Left lobe of liver (tissue), 2 donors: ENCODE data around the gene SYNDIG1. TPM values are rescaled to one million over a fixed set of nuclear protein-coding genes. Genes with fewer than 3 reads are reported as not detected.

ENCODE experiments used
- ATAC-seq: fragments of 200-7000 bp; cut with Tn5 transposase; one replicate; pipeline ENCODE4 v1.9.1; 2020; ENCODE audit warnings: mild to moderate bottlenecking, moderate library complexity
- DNase-seq: peaks from one replicate; pipeline ENCODE4 v3.0.0-alpha.2; 2020; ENCODE audit warnings: low spot score
- total RNA-seq: library from RNA; stranded (reverse); gene quantifications from one replicate; pipeline ENCODE4 v1.2.1, GENCODE V29; 2021
- donor health status: DM: no; HTN: no; CAD: no; lungs with moderate emphysema.
- donor health status: DM: no; HTN: yes; CAD: no.

The SYNDIG1 gene
- total RNA-seq, 1 donor from 2014 or later = not detected

DNA sequence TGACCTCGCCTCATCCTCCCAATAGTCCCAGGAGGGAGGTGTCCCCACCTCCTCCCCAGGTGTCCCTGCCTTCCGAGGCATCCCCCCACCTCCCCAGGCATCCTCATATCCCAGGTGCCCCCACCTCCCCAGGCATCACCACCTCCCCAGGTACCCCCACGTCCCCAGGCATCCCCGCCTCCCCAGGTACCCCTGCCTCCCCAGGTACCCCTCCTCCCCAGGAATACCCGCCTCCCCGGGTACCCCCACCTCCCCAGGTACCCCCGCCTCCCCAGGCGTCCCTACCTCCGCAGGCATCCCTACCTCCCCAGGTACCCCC, 198.9 kb downstream of the SYNDIG1 start:
- ATAC-seq (no peak), DNase-seq (no peak)

DNA sequence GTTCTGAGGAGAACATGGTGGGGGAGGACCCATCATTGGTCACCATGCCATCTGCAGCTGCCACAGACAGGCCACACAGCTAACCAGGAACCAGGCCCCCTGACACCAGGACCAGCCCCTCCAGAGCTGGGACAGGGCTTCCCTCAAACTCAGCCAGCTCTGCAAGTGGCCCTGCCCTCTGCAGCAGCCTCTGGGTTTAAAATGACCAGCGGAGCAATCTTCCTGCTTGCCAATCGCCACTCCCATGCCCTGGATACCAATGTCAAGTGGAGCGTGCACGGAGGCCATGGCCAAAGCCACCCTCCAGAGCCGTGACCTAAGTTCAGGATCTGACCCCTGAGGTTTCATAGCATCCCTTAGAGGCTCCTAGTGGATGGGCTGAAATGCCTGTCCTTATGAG, 199.4 kb downstream of the SYNDIG1 start:
- ATAC-seq (no peak), DNase-seq (no peak)

DNA sequence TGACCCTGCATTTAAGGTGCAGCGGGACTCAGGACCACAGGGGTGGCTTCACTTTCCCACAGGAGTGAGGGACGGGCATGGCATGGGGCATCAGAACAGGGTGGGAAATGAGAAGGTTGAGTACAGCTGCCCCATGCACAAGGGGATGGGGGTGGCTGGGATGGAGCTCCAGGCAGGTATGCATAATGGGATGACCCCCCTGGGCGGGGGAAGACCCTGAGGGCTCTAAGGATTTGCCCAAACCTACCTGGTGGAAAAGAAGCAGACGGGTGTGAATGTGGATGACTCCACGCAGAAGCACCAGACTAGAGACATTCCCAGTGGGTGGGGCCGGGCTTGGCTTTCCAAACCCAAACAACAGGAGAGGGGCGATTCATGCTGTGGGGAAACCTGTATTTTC, 200.3 kb downstream of the SYNDIG1 start:
- DNase-seq (no peak), ATAC-seq (no peak)

DNA sequence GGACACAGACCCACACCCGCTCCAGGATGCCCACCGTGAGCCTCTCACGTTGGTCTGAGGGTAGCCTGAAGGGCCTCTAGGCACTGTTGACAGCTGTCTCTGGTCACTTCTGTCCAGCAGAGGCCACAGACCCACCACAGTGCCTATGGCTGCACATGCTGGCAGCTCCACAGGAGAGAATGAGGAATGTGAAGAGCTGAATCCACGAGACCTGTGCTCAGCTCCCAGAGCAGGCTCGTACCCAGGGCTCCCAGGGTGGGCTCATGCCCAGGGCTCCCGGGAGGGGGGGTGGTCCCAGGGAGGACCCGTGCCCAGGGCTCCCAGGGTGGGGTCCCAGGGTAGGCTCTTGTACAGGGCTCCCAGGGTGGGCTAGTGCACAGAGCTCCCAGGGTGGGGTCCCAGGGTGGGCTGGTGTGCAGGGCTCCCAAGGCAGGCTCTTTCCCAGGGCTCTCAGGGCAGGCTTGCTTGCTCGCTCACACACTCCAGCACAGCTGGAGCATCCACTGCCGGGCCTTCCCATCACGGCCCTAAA, 201.0 kb downstream of the SYNDIG1 start:
- DNase-seq = no peak

DNA sequence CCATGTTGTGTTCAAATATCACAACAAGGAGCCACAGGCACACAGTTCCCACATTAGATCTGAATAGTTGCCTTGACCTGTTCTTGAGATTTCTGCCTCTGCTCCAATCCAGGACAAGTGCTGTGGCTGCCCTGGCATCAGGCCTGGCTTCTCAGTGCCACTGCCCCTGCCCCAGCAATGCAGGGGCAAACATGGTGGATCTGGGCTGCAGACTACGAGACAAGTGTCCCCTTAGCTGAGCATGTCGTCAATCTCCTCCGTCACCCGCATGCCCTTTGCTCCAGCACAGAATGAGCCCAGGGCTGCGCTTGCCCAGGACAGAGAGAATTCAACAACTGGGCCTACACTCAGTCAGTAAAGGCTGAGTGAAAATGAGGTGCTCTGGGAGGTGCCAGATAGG, 201.6 kb downstream of the SYNDIG1 start:
- DNase-seq = no peak
- no peak for ATAC-seq

More for the DNA sequence above, 201.0 kb downstream of the SYNDIG1 start:
- no peak for ATAC-seq

DNA sequence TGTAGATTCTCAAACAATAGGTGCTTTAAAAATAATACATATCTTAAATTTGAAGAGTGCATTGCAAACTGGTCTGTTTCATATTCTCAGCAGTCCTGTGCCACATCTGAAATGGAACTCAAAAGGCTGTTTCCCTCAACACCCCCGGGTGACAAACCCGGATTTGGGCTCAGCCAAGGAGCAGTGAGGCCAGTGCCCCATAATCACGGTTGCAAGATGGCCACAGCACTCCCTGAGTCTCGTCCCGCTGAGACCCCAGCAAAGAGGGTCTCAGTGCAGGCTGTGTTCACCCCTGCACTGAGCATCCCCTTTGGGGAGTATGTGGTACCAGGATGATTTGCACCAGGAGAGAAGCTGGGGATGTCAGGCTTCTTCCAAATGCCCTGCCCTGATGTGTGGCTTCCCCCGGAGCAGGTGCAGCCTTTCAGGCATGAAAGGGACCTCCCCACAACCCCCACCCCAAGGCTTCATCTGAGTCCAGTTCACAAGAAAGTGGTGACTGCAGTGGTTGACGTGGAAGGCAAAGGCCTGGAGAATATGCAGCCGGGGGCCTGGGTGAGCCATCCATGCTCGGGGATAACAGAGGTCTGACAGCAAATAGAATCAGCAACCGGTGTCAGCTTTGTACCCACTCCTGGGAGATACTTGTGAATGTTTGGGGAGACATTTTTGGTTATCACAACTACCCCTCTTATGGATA, 202.9 kb downstream of the SYNDIG1 start:
- DNase-seq (no peak), ATAC-seq (no peak)

DNA sequence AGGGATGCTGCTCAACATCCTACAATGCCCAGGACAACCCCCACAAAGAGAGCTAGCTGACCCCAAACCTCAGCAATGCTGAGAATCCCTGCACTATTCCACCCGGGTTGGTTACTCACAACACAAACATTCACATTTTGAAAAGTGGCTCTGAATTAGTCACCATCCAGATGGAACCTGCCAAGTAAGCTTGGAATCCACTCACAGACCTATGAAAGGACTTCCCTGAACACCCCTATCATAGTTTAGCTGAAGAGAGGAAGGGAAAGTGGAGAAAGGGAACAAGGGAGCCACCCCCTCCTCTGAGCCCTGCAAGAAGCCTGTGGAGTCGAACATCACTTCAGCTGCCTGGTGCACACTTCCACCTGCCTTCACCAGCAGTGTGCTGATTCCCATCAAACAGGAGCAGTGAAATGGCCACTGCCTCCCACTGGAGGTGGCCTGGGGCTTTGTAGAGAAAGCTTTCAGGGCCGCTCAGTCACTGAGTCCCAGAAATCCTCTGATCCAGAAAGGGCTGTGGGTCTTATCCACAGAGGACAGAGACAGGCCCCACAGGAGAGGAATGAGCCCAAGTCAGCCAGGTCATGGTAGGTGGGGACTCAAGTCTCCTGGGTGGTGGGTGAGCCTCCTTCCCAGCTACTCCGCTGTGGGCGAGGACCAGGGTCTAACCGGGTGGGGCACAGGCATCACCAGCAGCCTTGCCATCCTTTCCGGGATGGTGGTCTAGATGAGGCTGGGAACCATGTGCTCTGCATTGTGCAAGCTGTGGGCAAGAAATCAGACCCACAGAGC, 203.7 kb downstream of the SYNDIG1 start:
- DNase-seq = no peak
- no peak for ATAC-seq

DNA sequence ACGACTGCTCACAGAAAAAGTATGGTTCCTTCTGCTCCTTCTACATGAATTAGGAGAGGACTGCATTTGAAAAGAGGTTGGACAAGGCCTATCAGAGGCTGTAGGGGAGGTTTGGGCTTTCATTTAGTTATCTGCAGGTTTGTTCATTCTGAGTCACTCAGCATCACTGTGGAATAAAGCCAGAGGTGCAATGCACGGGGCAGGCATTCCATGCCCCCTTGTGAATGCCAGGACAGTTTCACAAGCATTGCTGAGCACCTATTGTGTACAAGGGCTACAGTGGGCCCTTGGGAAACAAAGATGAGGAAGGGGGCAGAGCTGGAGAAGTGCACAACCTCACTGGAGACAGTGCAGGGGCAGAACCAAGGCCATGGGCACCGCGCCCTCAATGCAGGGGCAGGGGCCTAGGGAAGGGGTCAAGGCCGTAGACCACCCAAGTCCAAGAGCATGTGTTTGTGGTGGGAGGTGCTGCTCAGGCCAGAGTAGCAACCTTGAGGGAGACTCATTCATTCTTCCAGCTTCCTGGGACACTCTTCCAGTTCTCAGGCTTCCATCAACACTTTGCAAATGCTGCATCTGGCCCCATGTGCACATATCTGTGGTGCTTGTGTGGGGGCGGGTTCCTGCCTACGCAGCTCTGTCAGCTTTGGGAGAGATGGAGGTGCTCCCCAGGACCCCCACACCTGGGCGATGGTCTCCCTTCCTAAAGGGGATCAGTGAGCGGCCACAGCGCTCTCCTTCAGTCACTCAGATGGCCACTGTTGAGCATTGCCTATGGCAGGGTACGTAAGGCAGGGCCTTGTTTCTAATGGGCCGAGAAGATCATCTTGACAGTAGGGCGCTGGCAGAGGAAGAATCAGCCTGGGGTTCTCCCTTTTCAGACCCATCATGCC, 204.5 kb downstream of the SYNDIG1 start:
- DNase-seq (no peak), ATAC-seq (no peak)

DNA sequence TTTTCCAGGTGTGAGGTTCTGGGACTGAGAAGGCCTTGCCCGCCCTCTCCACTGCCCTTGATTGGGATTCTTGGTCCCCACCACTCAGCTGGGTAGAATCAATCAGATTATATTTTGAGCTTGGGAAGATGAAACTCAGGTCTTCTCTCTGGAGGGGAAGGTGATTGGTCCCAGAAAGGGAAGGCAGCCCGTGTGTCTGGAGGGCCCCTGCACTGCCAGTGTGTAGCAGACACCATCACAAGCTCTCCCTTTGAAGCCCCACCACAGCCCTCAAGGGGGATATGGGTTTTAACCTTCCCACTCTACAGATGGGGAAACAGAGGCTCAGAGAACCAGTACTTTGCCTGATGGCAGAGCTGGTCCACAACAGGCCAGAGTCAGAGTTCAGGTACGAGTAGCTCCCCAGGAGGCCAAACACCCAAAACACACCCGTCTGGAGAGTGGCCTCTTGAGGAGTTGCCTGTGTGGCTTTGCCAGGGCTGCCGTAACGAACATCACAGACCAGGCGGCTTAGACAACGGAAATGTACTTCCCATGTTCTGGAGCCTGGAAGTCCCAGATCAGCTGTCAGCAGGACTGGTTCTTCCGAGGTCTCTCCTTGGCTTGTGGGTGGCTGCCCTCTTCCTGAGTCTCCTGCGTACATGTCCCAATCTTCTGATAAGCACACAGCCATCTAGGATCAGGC, 205.6 kb downstream of the SYNDIG1 start:
- ATAC-seq (no peak), DNase-seq (no peak)

DNA sequence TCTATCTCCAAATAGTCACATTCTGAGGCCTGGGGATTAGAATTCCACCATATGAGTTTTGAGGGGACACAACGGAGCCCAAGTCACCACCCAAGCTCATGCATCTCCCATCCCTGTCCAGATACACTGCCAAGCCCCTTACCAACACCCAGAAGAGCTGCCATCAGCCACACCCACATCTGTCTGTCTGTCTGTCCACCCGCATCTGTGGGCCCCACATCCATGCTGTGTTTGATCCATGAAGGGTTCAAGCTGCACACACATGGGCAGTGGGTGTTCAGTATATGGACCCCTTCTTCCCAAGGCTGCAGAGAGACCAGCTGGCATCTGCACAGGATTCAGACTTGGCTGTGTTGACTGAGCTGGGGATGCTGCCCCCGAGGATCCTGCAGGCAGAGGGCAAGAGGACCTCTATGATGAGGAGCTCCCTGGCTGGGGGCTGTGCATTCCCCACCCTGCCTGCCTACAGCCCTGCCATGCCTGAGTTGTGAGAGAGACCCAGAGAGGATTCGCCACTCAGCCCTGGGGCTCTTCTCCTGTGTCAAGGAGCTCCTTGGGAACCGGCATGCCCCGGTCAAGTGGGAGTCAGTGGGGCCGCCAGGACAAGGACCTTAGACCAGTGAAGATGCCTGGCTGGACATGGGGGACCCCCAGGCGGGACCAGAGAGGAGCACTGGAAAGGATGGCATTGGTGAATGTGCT, 206.4 kb downstream of the SYNDIG1 start:
- ATAC-seq (no peak), DNase-seq (no peak)

DNA sequence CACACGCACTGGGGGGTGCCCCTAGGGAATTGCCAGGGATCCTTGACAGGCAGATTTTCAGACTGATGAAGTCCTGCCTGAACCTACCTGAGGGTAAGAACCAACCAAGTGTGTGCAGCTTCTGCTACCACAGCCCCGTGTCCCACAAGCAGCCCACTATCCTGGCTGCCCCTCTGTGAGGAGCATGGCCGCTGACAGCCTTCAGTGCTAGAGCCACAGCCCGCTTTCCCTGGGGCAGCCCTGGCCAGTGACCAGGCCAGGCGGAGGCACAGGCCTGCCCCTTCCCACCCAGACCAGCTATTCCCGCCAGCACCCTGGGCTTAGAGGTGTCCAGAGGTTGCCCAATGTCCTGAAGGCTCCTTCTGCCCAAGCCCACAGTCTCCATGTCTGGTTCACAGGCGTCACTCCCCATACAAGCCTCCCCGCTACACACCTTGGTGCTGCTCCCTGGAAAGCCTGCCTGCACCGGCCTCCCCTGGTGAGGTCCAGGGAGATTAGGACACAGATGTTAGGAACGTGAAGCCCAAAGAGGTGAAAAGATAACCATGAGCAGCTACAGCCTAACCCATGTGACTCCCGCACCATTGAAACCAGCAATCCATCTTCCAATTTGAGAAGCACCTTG, 207.0 kb downstream of the SYNDIG1 start:
- ATAC-seq (no peak), DNase-seq (no peak)

DNA sequence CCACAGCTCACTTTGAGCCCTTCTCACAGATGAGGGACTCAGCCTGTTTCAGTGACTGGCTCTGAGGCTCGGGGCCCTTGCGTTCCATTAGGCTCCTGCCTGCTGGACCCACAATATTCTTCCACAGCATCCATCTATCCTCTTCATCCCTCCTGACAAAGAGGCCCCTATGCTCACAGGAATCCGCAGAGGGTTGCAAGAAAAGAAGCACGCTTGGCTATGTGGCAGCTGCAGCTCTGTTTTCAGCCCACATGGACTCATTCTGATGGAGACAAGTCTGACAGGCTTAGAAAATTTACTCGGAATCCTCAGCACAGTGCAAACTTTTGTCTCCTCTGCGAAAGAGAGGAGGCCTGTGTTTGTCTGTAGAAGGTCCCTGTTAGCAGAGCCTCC, 207.5 kb downstream of the SYNDIG1 start:
- ATAC-seq = no peak
- no peak for DNase-seq

DNA sequence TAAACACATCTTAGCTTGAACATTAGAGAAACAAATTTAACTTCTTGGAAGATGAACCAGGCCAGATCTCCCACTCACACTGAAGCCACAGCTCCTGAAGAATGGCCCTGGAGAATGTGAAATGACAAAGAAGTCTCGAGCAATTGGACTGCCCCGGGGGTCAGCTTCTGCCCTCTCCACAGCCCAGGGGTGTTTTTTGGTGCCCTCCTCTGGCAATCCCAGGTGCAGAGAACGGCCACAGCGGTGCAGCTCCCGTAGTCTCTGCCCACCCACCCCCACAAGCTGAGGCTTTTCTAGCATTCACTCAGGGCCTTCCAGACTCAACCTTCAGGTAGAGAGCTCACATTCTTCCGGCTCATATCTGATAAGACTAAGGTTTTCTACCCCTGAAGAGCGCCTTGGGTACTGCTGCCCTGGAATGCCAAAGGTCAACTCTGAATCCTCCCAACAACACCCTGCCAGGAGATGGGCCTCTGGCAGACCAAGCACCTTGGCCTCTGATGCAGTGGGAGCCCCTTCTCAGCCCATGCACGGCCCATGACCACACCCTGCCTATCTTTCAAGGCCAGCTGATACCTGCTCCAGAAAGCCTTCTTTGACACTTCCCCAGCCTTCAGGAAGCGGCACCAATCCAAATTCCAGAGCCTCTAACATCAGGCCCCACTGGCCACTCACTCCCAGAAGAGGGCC, 208.3 kb downstream of the SYNDIG1 start:
- DNase-seq (no peak), ATAC-seq (no peak)

DNA sequence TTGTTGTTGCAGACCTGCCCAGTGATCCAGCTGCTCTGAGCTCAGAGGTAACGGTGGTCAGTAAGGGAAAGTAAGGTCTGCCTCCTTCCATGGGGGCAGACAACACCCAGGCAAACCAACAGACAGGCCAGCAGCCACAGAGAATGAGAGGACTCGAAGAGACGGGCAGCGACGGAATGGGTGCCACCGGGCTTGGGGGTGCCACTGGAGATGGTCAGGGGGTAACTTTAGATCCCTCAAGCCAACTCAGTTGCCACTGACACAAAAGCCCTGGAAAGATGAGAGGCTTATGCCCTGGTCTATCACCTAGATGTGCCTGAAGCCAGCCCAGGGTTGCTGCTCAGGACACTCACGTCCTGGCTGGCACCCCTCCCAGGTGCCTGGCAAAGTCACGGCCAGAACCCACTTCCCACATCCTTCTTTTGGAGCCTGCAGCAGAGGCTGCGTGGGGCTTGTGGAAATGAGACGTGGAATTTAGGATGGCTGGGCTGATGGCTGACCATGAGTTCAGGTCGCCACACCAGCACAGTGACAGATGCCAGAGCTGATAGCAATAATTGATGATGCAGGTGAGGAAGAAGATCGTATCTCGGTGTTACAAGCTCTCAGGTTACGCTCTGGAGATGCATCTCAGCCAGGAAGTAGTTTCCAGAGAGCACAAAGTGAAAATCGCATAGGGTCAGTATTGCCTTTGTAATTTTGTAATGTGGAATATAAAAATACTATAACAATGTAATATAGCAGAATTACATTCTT, 209.1 kb downstream of the SYNDIG1 start:
- DNase-seq (no peak), ATAC-seq (no peak)

DNA sequence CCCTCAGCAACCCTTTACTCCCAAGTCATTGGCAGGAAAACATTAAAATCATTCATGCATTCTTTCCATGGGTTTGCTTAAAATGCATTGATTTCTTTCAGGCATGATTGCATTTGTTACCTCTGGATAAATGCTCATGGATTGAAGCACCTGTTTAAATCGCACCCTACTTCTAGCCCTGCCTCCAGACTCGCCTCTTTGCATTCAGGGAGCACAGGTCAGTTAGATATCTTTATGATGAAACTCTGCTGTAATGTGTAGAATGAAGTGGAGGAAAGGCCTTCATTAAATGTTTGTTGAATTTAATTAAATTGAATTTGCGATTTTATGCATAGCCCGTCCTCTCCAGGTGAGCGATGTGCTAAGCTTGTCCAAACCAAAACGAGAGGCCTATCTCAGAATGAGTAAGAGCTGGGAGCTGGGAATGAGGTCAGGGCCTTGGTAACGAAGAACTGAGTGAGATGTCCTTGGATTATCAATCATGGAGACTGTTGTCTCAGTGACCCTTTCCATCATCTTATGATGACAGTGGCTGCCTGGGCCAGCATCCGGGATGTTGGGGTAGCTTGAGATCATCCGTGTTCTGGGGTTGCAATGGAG, 210.1 kb downstream of the SYNDIG1 start:
- ATAC-seq = no peak
- DNase-seq = no peak

DNA sequence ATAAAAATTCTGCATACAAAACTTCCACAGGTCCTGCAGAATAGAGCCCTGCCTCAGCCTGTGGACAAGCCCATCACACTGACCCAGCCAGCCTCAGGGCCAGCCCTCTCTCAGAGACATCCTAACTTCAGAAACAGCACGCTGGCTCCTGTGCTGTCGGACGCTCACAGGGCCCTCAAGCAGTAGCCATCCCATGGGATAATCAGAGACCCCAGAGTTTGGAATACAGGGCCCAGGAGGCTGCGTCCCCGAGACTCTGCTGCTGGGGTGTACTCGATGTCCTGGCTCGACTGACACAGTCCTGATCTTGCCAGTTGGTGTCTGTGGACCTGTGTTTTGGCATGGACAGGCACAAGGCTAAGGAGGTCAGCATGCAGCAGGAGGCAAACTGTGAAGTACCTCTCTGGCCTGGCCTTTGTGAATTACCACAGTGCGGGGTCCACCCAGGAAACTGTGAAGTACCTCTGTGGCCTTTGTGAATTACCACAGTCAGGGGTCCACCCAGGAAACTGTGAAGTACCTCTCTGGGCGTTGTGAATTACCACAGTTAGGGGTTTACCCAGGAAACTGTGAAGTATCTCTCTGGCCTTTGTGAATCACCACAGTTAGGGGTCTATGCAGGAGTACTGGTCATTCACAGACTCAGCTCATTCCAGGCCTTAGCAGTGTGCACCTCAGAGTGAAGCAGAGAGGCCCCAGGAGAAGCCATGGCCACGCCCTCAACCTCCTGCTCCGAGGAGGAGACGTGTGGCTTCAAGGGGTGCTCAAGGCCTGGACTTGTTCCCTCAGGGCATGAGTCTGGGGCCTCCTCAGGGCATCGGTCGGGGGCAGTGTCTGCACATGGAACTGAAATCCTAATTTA, 212.4 kb downstream of the SYNDIG1 start:
- ATAC-seq (no peak), DNase-seq (no peak)

DNA sequence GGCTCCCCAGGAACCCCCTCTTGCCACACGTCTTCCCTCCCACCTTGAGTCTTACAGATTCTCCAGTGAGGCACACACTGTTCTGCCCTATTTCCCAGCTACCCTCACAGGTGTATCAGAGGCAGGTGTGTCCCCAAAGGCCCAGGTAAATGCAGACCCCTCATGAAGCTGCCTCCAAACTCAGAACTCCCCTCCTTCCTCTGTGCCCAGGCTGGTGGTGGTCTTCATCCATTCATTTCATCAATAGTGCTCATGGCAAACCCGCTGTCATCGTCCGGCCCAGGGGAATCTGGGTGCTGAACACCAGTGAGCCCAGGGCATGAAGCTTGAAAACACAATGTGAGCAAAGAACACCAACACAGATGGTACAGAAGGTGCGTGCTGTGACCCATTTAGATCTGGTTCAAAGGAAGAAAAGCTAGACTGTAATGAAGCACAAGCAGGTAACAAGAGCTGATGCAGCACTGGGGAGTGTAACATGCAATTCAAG, 213.1 kb downstream of the SYNDIG1 start:
- DNase-seq (no peak), ATAC-seq (no peak)
